ENCODE data around the gene SFMBT2.

The SFMBT2 gene

GRCh38 chr10:7146189-7146588 is 264.6 kb downstream of the SFMBT2 start:
- no peak for DNase-seq (ENCODE audit: low read depth, low spot score)

GRCh38 chr10:7136016-7136415 is 274.8 kb downstream of the SFMBT2 start:
- no peak for DNase-seq (ENCODE audit: low read depth, low spot score)

- no peak for DNase-seq (ENCODE audit: low read depth, low spot score)
Observed at GRCh38 chr10:7135188-7135587, 275.6 kb downstream of the SFMBT2 start.

GRCh38 chr10:7134448-7134847 is 276.4 kb downstream of the SFMBT2 start:
- DNase-seq (ENCODE audit: low read depth, low spot score): no peak

- DNase-seq (ENCODE audit: low read depth, low spot score): no peak
Observed at GRCh38 chr10:7133958-7134357, 276.9 kb downstream of the SFMBT2 start.

GRCh38 chr10:7133278-7133677 is 277.6 kb downstream of the SFMBT2 start:
- no peak for DNase-seq (ENCODE audit: low read depth, low spot score)

- no peak for DNase-seq (ENCODE audit: low read depth, low spot score)
Observed at GRCh38 chr10:7130191-7130911, 280.5 kb downstream of the SFMBT2 start.

GRCh38 chr10:7123774-7124173 is 287.1 kb downstream of the SFMBT2 start:
- DNase-seq (ENCODE audit: low read depth, low spot score): no peak

GRCh38 chr10:7122561-7122960 is 288.3 kb downstream of the SFMBT2 start:
- DNase-seq (ENCODE audit: low read depth, low spot score): no peak

GRCh38 chr10:7121154-7121797 is 289.6 kb downstream of the SFMBT2 start:
- DNase-seq (ENCODE audit: low read depth, low spot score): peak; percentile 58

- peak; percentile 79 for DNase-seq (ENCODE audit: low read depth, low spot score)
Observed at GRCh38 chr10:7119325-7120015, 291.4 kb downstream of the SFMBT2 start.

GRCh38 chr10:7117806-7118674 is 292.8 kb downstream of the SFMBT2 start:
- DNase-seq (ENCODE audit: low read depth, low spot score): peak; percentile 29

- no peak for DNase-seq (ENCODE audit: low read depth, low spot score)
Observed at GRCh38 chr10:7117177-7117799, 293.5 kb downstream of the SFMBT2 start.

- peak; percentile 20 for DNase-seq (ENCODE audit: low read depth, low spot score)
Observed at GRCh38 chr10:7111561-7111960, 299.3 kb downstream of the SFMBT2 start.

- DNase-seq (ENCODE audit: low read depth, low spot score): no peak
Observed at GRCh38 chr10:7111089-7111488, 299.7 kb downstream of the SFMBT2 start.
